ENCODE results near the gene TBC1D8.

GRCh38 chr2:101133492-101134100 is 17.6 kb downstream of the TBC1D8 start:
- TF ChIP-seq CREB5 (CRISPR knock-in tag; IDR thresholded peaks at IDR 0.05; ENCODE audit: low read depth) = no peak
- TF ChIP-seq ARNTL (CRISPR knock-in tag; IDR thresholded peaks at IDR 0.05; ENCODE audit: borderline replicate concordance, low read depth) = no peak
- no peak for TF ChIP-seq RARB (CRISPR knock-in tag; IDR thresholded peaks at IDR 0.05)
- no peak for TF ChIP-seq GLIS3 (CRISPR knock-in tag; IDR thresholded peaks at IDR 0.05)
- no peak for TF ChIP-seq SNAI2 (CRISPR knock-in tag; IDR thresholded peaks at IDR 0.05)

All from SK-N-SH treated with all-trans-retinoic acid at 6 μM for 48 hours (cell line).